Neural cell (in vitro differentiated cells): ENCODE data around the gene QSOX1. TPM values are rescaled to one million over a fixed set of nuclear protein-coding genes. Genes with fewer than 3 reads are reported as not detected.

ENCODE experiments used
- H2AFZ ChIP-seq: fragments of 200-600, 300-800 bp; sonication (generic), shearing (Covaris generic); 2 replicates; pipeline ENCODE4 v1.6.0; 2014; ENCODE audit warnings: low read depth, mild to moderate bottlenecking, antibody characterized with exemption, low read length, moderate library complexity
- H3F3A ChIP-seq: fragments of 200-600 bp; shearing (Covaris generic); 2 replicates; pipeline ENCODE4 v1.6.1; 2016; ENCODE audit warnings: mild to moderate bottlenecking, moderate library complexity, mixed read lengths, antibody characterized with exemption, low read length; ENCODE audit not compliant: insufficient read depth, poor library complexity, severe bottlenecking
- H3K27ac ChIP-seq: fragments of 200-600, 300-800 bp; sonication (generic), shearing (Covaris generic); 2 replicates; pipeline ENCODE4 v1.5.1; 2014; ENCODE audit warnings: mild to moderate bottlenecking, low read length, moderate library complexity
- H3K27me3 ChIP-seq: fragments of 300-800, 200-600 bp; sonication (generic), shearing (Covaris generic); 2 replicates; pipeline ENCODE4 v1.6.0; 2014; ENCODE audit warnings: mild to moderate bottlenecking, low read depth, low read length, moderate library complexity; ENCODE audit not compliant: insufficient read depth
- H3K36me3 ChIP-seq: fragments of 300-800, 200-600 bp; sonication (generic), shearing (Covaris generic); 2 replicates; pipeline ENCODE4 v1.5.1; 2014; ENCODE audit warnings: mild to moderate bottlenecking, antibody characterized with exemption, low read length, moderate library complexity; ENCODE audit not compliant: insufficient read depth
- H3K4me2 ChIP-seq: fragments of 300-800, 200-600 bp; sonication (generic), shearing (Covaris generic); 2 replicates; pipeline ENCODE4 v1.6.0; 2014; ENCODE audit warnings: mild to moderate bottlenecking, low read length
- H3K4me3 ChIP-seq: fragments of 300-800, 200-600 bp; sonication (generic), shearing (Covaris generic); 2 replicates; pipeline ENCODE4 v1.5.1; 2014; ENCODE audit warnings: mild to moderate bottlenecking, low read length, moderate library complexity
- H3K79me2 ChIP-seq: fragments of 200-600 bp; shearing (Covaris generic); replicated peaks from 2 replicates; pipeline ENCODE4 v1.6.0; 2014; ENCODE audit warnings: mild to moderate bottlenecking, low read length, moderate library complexity; ENCODE audit not compliant: insufficient read depth
- H3K9ac ChIP-seq: fragments of 300-800, 200-600 bp; sonication (generic), shearing (Covaris generic); 2 replicates; pipeline ENCODE4 v1.6.1; 2016; ENCODE audit warnings: mild to moderate bottlenecking, low read length, mixed read lengths
- H3K9me2 ChIP-seq: fragments of 200-600 bp; shearing (Covaris generic); 2 replicates; pipeline ENCODE4 v1.6.1; 2016; ENCODE audit warnings: mild to moderate bottlenecking, low read length, mixed read lengths; ENCODE audit not compliant: insufficient read depth
- H3K9me3 ChIP-seq: fragments of 200-600, 300-800 bp; sonication (generic), shearing (Covaris generic); 2 replicates; pipeline ENCODE4 v1.6.1; 2016; ENCODE audit warnings: mild to moderate bottlenecking, mixed run types, low read length, moderate library complexity, mixed read lengths
- H4K20me1 ChIP-seq: fragments of 200-600 bp; shearing (Covaris generic); 2 replicates; pipeline ENCODE4 v1.6.1; 2016; ENCODE audit warnings: mild to moderate bottlenecking, mixed run types; ENCODE audit not compliant: insufficient read depth
- EP300 ChIP-seq: fragments of 450-650 bp; conservative IDR thresholded peaks from 2 replicates; pipeline ENCODE4 v1.6.1; 2014; ENCODE audit warnings: antibody characterized with exemption, mild to moderate bottlenecking, moderate library complexity; ENCODE audit not compliant: poor library complexity, severe bottlenecking
- EZH2 ChIP-seq: fragments of 200-600, 300-800 bp; shearing (Covaris generic), sonication (generic); IDR thresholded peaks from 2 replicates; pipeline ENCODE4 v1.6.1; 2014; ENCODE audit warnings: antibody characterized with exemption, low read length, borderline replicate concordance, mild to moderate bottlenecking; ENCODE audit not compliant: insufficient read depth, poor library complexity, severe bottlenecking
- MXI1 ChIP-seq: fragments of 450-650 bp; conservative IDR thresholded peaks from 2 replicates; pipeline ENCODE4 v1.6.1; 2014; ENCODE audit warnings: antibody characterized with exemption, mild to moderate bottlenecking; ENCODE audit not compliant: poor library complexity, severe bottlenecking
- POLR2AphosphoS5 ChIP-seq: IDR thresholded peaks from 2 replicates; pipeline ENCODE4 v1.6.1; 2012
- RAD21 ChIP-seq: fragments of 450-650 bp; conservative IDR thresholded peaks from 2 replicates; pipeline ENCODE4 v1.6.1; 2014; ENCODE audit warnings: antibody characterized with exemption, mild to moderate bottlenecking, moderate library complexity
- SMC3 ChIP-seq: fragments of 450-650 bp; conservative IDR thresholded peaks from 2 replicates; pipeline ENCODE4 v1.6.1; 2014; ENCODE audit warnings: antibody characterized with exemption, mild to moderate bottlenecking, moderate library complexity; ENCODE audit not compliant: poor library complexity
- TAF1 ChIP-seq: IDR thresholded peaks from 2 replicates; pipeline ENCODE4 v1.6.1; 2012; ENCODE audit warnings: low read depth
- polyA plus RNA-seq: library from polyadenylated mRNA; depleted of rRNA; stranded (reverse); fragments of >200 nt; gene quantifications from 2 replicates; pipeline ENCODE4 v1.2.3, GENCODE V29; 2014
- TF ChIP-seq, protein P1 (sequence below): IDR thresholded peaks from 2 replicates; pipeline ENCODE4 v1.6.1; 2012; ENCODE audit warnings: borderline replicate concordance
- TF ChIP-seq, protein P2 (sequence below): fragments of 450-650 bp; IDR thresholded peaks from 2 replicates; pipeline ENCODE4 v1.5.1; 2014; ENCODE audit warnings: antibody characterized with exemption, mild to moderate bottlenecking, moderate library complexity; ENCODE audit not compliant: poor library complexity, severe bottlenecking

QSOX1 gene
- polyA plus RNA-seq, 1 donor from 2014 or later: 49.8 TPM

DNA sequence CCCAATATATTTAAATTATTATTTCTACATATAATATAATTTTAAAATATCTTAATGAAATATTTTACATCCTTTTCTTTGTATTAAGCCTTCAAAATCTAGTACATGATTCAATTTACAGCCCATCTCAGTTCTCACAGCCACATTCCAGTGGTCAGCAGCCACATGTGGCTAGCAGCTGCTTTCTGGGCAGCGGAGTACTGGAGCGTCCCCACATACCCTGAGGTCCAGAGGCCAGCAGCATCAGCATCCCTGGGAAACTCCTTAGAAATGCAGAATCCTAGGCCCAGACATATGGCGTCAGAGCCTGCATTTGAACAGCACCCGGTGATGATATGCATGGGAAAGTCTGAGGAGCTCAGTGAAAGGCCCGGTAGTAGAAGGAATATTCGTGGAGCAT is 66.8 kb downstream of the QSOX1 start:
- Histone ChIP-seq H3K9me2 (no peaks in the 10 kb centered on the region), H3K36me3 (no peaks in the 10 kb centered on the region), H3K9me3 (no peaks in the 10 kb centered on the region), H3K27me3 (peaks cover 15% of the 10 kb centered on the region), H2AFZ (no peak overlapping the region), H3K79me2 (no peaks in the 10 kb centered on the region), H3K4me2 (no peak overlapping the region), H4K20me1 (no peaks in the 10 kb centered on the region), H3K27ac (no peak overlapping the region), H3F3A (no peaks in the 10 kb centered on the region), H3K4me3 (no peak overlapping the region), H3K9ac (no peak overlapping the region)
- TF ChIP-seq, protein P1, sequence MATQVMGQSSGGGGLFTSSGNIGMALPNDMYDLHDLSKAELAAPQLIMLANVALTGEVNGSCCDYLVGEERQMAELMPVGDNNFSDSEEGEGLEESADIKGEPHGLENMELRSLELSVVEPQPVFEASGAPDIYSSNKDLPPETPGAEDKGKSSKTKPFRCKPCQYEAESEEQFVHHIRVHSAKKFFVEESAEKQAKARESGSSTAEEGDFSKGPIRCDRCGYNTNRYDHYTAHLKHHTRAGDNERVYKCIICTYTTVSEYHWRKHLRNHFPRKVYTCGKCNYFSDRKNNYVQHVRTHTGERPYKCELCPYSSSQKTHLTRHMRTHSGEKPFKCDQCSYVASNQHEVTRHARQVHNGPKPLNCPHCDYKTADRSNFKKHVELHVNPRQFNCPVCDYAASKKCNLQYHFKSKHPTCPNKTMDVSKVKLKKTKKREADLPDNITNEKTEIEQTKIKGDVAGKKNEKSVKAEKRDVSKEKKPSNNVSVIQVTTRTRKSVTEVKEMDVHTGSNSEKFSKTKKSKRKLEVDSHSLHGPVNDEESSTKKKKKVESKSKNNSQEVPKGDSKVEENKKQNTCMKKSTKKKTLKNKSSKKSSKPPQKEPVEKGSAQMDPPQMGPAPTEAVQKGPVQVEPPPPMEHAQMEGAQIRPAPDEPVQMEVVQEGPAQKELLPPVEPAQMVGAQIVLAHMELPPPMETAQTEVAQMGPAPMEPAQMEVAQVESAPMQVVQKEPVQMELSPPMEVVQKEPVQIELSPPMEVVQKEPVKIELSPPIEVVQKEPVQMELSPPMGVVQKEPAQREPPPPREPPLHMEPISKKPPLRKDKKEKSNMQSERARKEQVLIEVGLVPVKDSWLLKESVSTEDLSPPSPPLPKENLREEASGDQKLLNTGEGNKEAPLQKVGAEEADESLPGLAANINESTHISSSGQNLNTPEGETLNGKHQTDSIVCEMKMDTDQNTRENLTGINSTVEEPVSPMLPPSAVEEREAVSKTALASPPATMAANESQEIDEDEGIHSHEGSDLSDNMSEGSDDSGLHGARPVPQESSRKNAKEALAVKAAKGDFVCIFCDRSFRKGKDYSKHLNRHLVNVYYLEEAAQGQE: no peak
- no peak for TF ChIP-seq MXI1
- no peak for TF ChIP-seq TAF1
- no peak for TF ChIP-seq RAD21
- no peak for TF ChIP-seq EZH2
- TF ChIP-seq, protein P2, sequence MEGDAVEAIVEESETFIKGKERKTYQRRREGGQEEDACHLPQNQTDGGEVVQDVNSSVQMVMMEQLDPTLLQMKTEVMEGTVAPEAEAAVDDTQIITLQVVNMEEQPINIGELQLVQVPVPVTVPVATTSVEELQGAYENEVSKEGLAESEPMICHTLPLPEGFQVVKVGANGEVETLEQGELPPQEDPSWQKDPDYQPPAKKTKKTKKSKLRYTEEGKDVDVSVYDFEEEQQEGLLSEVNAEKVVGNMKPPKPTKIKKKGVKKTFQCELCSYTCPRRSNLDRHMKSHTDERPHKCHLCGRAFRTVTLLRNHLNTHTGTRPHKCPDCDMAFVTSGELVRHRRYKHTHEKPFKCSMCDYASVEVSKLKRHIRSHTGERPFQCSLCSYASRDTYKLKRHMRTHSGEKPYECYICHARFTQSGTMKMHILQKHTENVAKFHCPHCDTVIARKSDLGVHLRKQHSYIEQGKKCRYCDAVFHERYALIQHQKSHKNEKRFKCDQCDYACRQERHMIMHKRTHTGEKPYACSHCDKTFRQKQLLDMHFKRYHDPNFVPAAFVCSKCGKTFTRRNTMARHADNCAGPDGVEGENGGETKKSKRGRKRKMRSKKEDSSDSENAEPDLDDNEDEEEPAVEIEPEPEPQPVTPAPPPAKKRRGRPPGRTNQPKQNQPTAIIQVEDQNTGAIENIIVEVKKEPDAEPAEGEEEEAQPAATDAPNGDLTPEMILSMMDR: no peak
- TF ChIP-seq SMC3: no peak
- TF ChIP-seq POLR2AphosphoS5: no peak
- TF ChIP-seq EP300: no peak

DNA sequence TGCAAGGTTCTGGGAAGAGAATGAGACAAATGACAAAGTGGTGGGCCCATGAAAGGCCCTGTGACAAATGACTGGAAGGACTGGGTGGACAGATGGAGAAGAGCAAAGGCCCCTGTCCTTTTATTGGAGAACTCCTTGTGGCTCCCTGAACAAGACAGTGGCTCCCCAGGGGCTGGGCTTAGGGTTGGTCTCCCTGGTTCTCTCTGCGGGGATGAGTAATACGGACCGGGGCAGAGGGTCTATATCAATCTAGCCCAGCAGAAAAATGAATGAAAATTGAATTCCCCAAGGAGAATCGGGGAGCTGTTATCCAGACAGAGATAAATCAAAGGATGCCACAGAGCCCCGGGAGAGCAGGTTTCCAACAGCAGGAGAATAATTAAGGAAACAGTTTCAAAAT is 70.2 kb downstream of the QSOX1 start:
- H3K4me2 ChIP-seq: no peak overlapping the region
- no peaks in the 10 kb centered on the region for H4K20me1 ChIP-seq
- H3K27me3 ChIP-seq: peaks cover 48% of the 10 kb centered on the region
- H3K4me3 ChIP-seq: no peak overlapping the region
- H3K9me3 ChIP-seq: no peaks in the 10 kb centered on the region
- H3K27ac ChIP-seq: no peak overlapping the region
- no peak overlapping the region for H2AFZ ChIP-seq
- no peaks in the 10 kb centered on the region for H3K9me2 ChIP-seq
- no peaks in the 10 kb centered on the region for H3K79me2 ChIP-seq
- H3K36me3 ChIP-seq: no peaks in the 10 kb centered on the region
- TF ChIP-seq RAD21: no peak
- TF ChIP-seq SMC3: no peak
- no peak for TF ChIP-seq POLR2AphosphoS5
- no peak for TF ChIP-seq MXI1
- TF ChIP-seq, protein P1: no peak
- no peak for TF ChIP-seq EP300
- no peak for TF ChIP-seq EZH2
- TF ChIP-seq, protein P2: no peak
- no peak for TF ChIP-seq TAF1
- H3F3A ChIP-seq: no peaks in the 10 kb centered on the region
- H3K9ac ChIP-seq: no peak overlapping the region
